MCF 10A (cell line): ENCODE data around the gene SLC35E1. TPM values are rescaled to one million over a fixed set of nuclear protein-coding genes. Genes with fewer than 3 reads are reported as not detected.

Source experiments
- BruUV-seq: library from RNA; stranded (reverse); fragments of 400-500 nt; replicated peaks from 2 replicates; lab custom pipeline; 2021; lab: Mats Ljungman, UMichigan
- CTCF ChIA-PET: fragments of 300-600 bp; sonication (Branson Sonifier 250); formaldehyde crosslinking; extraction: SDS; loops from one replicate; lab custom pipeline; 2021; ENCODE audit warnings: antibody characterized with exemption, inconsistent platforms; lab: Yijun Ruan, JAX
- POLR2A ChIA-PET: fragments of 300-600, 350-650 bp; sonication (Branson Sonifier 250); formaldehyde crosslinking; extraction: SDS; loops from one replicate; lab custom pipeline; 2020; ENCODE audit warnings: antibody characterized with exemption, inconsistent platforms; lab: Yijun Ruan, JAX
- DNase-seq: peaks from one replicate; pipeline ENCODE4 v3.0.0-alpha.2; 2018; ENCODE audit not compliant: unreplicated experiment
- H3K27ac Mint-ChIP-seq: one replicate; pipeline ENCODE4 v1.8.0; 2022; ENCODE audit warnings: mild to moderate bottlenecking, low read depth, mixed read lengths; ENCODE audit not compliant: unreplicated experiment
- H3K27me3 Mint-ChIP-seq: one replicate; pipeline ENCODE4 v1.8.0; 2022; ENCODE audit warnings: mixed read lengths; ENCODE audit not compliant: insufficient read depth, unreplicated experiment
- H3K36me3 Mint-ChIP-seq: one replicate; pipeline ENCODE4 v1.8.0; 2022; ENCODE audit warnings: mild to moderate bottlenecking, moderate library complexity, mixed read lengths; ENCODE audit not compliant: insufficient read depth, unreplicated experiment
- H3K4me1 Mint-ChIP-seq: one replicate; pipeline ENCODE4 v1.8.0; 2022; ENCODE audit warnings: mixed read lengths; ENCODE audit not compliant: insufficient read depth, unreplicated experiment
- H3K4me3 Mint-ChIP-seq: one replicate; pipeline ENCODE4 v1.8.0; 2022; ENCODE audit warnings: mild to moderate bottlenecking, moderate library complexity, mixed read lengths; ENCODE audit not compliant: unreplicated experiment
- H3K9me3 Mint-ChIP-seq: one replicate; pipeline ENCODE4 v1.8.0; 2022; ENCODE audit warnings: mixed read lengths; ENCODE audit not compliant: unreplicated experiment
- intact Hi-C: fragments of 100-400 bp; cut with micrococcal nuclease; formaldehyde crosslinking; loops from 2 replicates; pipeline ENCODE4 v1.14.1; 2022
- total RNA-seq: library from RNA; stranded (reverse); gene quantifications from 2 replicates; pipeline ENCODE4 v1.2.3, GENCODE V29; 2022
- TF ChIP-seq, protein P1 (sequence below): fragments of 200-600 bp; IDR thresholded peaks from one replicate; pipeline ENCODE4 v1.8.0; 2022; ENCODE audit warnings: antibody characterized with exemption, mild to moderate bottlenecking; ENCODE audit not compliant: unreplicated experiment

The SLC35E1 gene
- total RNA-seq, 1 experiment from 2014 or later: 62.6 TPM

DNA sequence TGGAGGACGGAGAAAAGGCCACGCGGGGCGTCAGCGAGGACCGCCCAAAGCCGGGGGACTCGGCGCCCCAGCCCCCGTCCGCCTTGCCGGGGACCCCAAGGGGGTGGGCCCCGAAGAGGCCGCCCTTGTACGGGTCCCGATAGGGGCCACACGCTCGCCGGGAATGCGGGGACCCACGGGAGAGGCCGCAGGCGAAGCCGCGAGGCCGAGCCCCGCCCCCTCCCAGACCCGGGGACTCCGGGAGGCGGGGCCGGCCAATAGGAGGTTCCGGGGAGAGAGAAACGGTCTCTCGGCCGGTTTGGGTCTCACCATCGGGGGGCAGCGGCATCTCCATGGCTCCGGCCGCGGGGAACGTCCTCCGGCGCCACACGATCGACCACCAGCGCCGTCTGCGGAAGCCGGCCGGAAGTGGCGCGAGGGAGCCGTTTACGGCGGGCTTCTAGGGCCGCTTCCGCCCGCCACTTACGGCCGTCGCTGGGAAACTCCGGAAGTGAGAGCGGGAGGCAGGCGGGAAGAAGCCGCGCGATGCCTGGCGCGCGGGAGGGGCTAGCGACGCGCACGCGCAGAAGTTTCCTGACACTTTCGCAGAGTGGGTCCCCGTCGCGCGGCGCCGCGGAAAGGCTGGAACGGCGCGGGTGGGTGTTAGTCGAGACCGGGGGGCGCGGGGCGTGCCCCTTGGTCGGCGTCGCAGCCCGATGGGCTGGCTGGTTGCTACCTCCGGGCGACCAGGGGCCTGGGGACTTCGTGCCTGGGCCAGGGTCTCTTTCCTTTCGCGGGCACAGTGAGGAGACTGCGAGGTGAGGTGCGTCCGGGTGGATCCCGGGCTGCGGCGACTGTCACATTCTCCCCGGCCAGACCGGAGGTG lies 29.9 kb downstream of the SLC35E1 start, which contains the start of gene CHERP:
TSS of gene CHERP (minus strand) at position 393 of the 865 bp plus-strand sequence. CDS start at position 334, 59 bp downstream.
- ChIA-PET POLR2A (interaction anchor here (0.6 to 3.3 kb wide), 31 partner anchors 8 to 607 kb away, joined by 3 to 20 read pairs (median 4); partner anchors contain the start of genes C19orf44, CALR3, MED26 and SLC35E1), CTCF (interaction anchor here (0.6 kb wide), 1 partner anchor 229 kb away, joined by 3 read pairs; no protein-coding TSS in a partner anchor)
- Mint-ChIP-seq H3K27ac (peak within 1 kb of the TSS; percentile 63), H3K4me3 (peak within 1 kb of the TSS; percentile 81), H3K27me3 (no peaks in the 10 kb centered on the region), H3K9me3 (no peaks in the 10 kb centered on the region), H3K4me1 (peaks cover 9% of the 10 kb centered on the region), H3K36me3 (peaks cover 37% of the 10 kb centered on the region)
- intact Hi-C loops: no loop called here
- peak; percentile 94 for DNase-seq
- TF ChIP-seq, protein P1, sequence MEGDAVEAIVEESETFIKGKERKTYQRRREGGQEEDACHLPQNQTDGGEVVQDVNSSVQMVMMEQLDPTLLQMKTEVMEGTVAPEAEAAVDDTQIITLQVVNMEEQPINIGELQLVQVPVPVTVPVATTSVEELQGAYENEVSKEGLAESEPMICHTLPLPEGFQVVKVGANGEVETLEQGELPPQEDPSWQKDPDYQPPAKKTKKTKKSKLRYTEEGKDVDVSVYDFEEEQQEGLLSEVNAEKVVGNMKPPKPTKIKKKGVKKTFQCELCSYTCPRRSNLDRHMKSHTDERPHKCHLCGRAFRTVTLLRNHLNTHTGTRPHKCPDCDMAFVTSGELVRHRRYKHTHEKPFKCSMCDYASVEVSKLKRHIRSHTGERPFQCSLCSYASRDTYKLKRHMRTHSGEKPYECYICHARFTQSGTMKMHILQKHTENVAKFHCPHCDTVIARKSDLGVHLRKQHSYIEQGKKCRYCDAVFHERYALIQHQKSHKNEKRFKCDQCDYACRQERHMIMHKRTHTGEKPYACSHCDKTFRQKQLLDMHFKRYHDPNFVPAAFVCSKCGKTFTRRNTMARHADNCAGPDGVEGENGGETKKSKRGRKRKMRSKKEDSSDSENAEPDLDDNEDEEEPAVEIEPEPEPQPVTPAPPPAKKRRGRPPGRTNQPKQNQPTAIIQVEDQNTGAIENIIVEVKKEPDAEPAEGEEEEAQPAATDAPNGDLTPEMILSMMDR: no peak
- no TSS peak for BruUV-seq

DNA sequence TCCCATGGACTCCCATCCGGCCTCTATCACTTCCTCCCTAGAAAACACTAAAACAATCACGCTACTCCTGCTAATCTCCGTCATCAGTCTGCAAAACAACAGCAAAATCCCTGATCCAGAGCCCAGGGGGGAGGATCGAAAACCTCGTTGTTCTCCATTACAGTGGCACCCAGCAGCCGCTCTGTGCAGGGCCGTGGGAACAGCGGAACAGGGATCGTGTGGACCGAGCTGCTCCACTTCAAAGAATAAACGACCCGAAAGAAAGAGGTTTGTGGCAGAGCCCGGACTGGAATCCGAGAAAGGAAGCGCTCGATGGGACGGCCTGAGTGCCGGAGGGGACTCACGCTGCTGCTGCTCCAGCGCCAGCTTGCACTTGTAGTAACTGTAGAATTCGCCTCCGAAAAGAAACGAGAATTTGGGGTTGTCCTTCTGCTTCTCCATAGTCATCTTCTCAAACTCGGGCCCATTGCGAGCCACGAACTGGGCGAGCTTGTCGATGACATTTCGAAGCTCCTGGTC lies 30.6 kb downstream of the SLC35E1 start:
- peak overlapping the region; percentile 81 for H3K4me3 Mint-ChIP-seq
- intact Hi-C loops: no loop called here
- TF ChIP-seq, protein P1: no peak
- peak; percentile 9 for DNase-seq
- H3K36me3 Mint-ChIP-seq: peaks cover 44% of the 10 kb centered on the region
- CTCF ChIA-PET: interaction anchor here (0.6 kb wide), 1 partner anchor 229 kb away, joined by 3 read pairs; no protein-coding TSS in a partner anchor
- H3K27ac Mint-ChIP-seq: peak overlapping the region; percentile 63
- H3K4me1 Mint-ChIP-seq: peaks cover 9% of the 10 kb centered on the region
- no peaks in the 10 kb centered on the region for H3K27me3 Mint-ChIP-seq
- BruUV-seq: TSS peak; percentile 79
- POLR2A ChIA-PET: interaction anchor here (0.6 to 3.3 kb wide), 19 partner anchors 8 to 119 kb away, joined by 3 to 20 read pairs (median 4); partner anchors contain the start of genes C19orf44, CALR3, MED26 and SLC35E1
- no peaks in the 10 kb centered on the region for H3K9me3 Mint-ChIP-seq

DNA sequence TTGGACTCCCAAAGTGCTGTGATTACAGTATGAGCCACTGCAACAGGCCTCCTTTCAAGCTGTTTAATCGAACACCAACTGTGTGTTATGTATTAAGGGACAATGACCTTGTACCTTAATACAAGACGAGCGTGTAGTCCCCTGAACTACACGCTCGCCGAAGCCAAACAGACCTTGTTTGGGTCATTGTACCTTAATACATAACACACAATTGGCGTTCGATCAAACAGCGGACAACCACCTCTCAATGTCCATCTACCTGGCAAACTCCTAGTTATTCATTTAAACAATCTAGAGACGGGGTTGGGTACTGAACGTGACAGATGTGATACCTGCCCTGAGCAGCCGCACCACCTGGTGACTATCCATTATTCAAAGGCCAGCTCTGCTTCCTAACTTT lies 31.3 kb downstream of the SLC35E1 start:
- TF ChIP-seq, protein P1: no peak
- no TSS peak for BruUV-seq
- H3K4me3 Mint-ChIP-seq: peak overlapping the region; percentile 81
- CTCF ChIA-PET: no interaction called here
- no peak for DNase-seq
- intact Hi-C loops: no loop called here
- POLR2A ChIA-PET: interaction anchor here (0.8 to 3.3 kb wide), 9 partner anchors 9 to 118 kb away, joined by 3 to 20 read pairs (median 4); partner anchors contain the start of genes MED26 and SLC35E1
- H3K27me3 Mint-ChIP-seq: no peaks in the 10 kb centered on the region
- no peaks in the 10 kb centered on the region for H3K9me3 Mint-ChIP-seq
- peaks cover 9% of the 10 kb centered on the region for H3K4me1 Mint-ChIP-seq
- peaks cover 51% of the 10 kb centered on the region for H3K36me3 Mint-ChIP-seq
- H3K27ac Mint-ChIP-seq: peak overlapping the region; percentile 63

DNA sequence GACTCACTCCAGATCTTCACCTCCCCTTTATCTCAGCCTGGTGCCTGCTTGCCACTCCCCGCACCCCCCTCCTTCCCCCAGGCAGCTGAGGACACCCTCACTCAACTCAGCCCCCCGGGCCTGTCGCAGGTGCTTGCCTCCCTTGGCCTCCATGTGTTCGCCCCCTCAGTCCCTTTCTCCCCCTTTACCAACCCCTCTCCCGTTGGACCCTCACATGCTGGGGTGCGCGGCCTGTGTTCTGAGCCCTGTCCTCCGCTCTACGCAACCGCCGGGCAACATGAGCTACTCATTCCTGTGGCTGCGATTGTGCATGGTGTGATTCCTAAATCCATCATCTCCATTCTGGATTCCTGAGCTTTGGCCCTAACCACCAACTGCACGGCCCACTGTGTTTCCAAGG lies 35.1 kb downstream of the SLC35E1 start:
- no peak for DNase-seq
- no TSS peak for BruUV-seq
- TF ChIP-seq, protein P1: no peak
- H3K27ac Mint-ChIP-seq: no peak overlapping the region
- no peaks in the 10 kb centered on the region for H3K27me3 Mint-ChIP-seq
- CTCF ChIA-PET: no interaction called here
- peaks cover 4% of the 10 kb centered on the region for H3K4me1 Mint-ChIP-seq
- H3K9me3 Mint-ChIP-seq: no peaks in the 10 kb centered on the region
- peaks cover 81% of the 10 kb centered on the region for H3K36me3 Mint-ChIP-seq
- H3K4me3 Mint-ChIP-seq: no peak overlapping the region
- POLR2A ChIA-PET: no interaction called here
- intact Hi-C loops: no loop called here
